HUDEP-2 (cell line): Measurements from ENCODE around the gene MYORG.

Experiments
- DNase-seq, 76 experiments: peaks; one replicate each; lab custom pipeline; 2025; ENCODE audit not compliant: unreplicated experiment in 76 of 76; lab: John Stamatoyannopoulos, UW

MYORG gene

GRCh38 chr9:34376596-34377403 is at the start of gene MYORG:
TSS of gene MYORG (minus strand) at chr9:34376898. CDS start at chr9:34372943, 3,955 bp downstream.
- peak in 75 of 76 experiments; percentile 8 to 96 (median 91) for DNase-seq

DNA sequence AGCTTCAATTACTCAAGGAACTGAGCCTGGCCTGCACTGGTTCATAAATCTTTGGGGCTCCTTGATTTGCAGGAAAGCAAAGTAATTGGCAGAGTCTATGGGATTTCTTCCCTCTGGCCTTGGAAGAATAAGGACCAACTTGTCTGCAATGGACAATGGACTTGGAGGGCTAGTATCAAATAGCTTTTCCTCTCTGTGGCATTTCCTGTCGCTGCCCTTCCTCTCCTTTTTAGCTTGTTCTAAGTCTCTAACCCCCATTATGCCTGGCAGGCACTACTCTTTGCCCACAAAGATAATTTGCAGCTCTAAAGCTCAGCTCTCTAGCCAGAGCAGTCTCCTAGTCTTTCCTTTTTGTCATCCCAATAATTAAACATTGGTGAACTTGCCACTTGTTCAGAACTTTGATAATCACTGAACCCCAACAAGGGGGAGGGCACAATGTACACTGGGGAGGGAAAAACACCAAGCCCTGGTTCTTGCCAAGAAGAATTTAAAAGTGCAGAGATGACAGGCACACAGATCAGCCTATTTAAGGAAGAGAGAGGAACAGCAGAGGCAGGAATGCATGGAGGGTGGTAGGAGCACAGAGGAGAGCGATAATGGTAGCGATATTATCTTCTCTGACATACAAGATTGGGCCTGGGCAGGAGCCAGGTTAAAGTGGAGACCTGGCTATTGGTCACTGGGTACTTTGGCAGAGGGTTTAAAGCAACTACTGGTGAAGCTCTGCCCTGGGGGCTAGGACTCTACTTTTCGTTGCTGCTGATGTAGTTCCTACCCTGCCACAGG is 43.2 kb upstream of the MYORG start:
- no peak for DNase-seq

DNA sequence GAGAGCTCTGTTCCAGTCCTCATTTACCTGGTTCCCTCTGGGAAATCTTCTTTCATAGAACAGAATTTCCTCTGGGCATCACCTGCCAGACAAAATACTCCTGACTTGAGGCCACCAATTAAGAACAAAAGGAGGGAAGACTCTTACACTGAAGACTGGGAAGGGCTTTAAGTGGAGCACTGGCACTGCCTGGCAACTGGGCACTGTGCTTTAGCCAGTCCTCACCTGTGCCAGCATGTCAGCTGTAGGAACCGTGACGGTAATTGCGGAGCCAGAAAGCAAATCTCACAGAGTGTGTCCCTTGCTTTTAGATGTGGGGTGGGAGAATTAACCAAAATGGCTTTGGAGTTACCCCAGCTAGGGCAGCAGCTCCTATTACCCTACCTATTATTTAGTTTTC is 41.0 kb upstream of the MYORG start:
- no peak for DNase-seq

DNA sequence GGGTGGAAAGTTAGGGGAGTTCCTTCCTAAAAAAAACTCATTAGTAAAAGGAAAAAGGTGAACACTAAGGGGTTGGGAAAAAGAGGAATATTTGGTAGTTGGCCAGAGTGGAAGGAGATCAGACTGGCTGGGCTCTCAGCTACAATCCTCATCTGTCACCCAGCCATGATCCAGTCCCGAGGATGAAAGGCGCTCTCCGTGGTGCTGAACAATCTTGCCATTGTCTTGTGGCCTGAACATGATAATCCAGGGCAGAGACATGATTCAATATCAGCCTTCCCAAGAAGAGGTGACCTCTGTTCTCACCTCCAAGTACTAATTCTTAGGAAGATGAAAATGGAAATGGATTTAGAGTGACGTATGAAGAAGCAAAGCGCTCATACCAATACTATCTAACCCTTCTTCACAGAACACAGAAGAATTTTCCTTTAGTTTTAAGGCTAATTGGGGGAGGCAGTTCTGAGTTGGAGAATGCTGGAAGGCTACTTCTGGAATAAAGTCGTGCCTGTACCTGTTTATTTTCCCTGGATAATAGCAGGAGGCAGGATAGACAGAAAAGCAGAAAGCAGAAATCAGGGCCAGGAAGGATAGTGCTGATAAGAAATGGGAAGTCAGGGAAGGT is 36.6 kb upstream of the MYORG start:
- DNase-seq: peak in 44 of 76 experiments; percentile 2 to 63 (median 22)

- DNase-seq: no peak
These were observed 35.6 kb upstream of the MYORG start for GRCh38 chr9:34412336-34412735.

DNA sequence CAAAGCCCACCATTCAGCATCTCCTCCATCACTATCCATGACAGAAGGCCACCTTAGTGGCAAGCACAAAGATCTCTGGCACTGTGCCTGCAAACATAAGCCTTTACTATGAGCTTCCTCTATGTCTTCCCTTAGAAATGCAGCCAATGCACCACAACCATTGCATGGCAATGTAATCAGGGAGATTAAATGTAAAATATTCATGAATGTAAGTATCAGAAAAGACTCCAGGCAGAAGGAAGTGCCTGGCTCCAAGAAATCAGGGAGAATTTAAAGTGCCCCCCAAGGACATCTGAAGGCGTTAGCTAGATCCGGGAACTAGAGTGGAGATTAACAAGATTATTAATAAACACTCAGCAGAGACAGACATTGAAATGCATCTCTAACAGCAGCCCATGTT is 32.5 kb upstream of the MYORG start:
- no peak for DNase-seq

DNA sequence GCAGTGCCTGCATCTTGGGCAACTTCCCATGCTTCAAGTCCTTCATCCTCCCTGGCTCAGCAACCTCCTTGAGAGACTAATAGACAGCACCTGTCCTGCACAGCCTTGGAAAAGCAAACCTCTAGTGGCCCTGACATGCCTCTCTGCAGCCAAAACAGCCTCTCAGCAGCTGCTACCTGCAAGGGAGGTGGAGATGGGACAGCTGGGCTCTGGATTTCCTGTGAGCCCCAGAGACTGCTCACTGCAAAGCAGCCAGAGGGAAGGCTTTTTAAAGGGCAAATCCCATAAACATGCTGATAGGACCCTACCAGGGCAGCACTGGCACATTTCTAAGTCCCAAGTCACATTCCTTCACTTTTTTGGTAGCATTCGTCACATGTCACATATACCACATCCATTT is 31.5 kb upstream of the MYORG start:
- DNase-seq: no peak

DNA sequence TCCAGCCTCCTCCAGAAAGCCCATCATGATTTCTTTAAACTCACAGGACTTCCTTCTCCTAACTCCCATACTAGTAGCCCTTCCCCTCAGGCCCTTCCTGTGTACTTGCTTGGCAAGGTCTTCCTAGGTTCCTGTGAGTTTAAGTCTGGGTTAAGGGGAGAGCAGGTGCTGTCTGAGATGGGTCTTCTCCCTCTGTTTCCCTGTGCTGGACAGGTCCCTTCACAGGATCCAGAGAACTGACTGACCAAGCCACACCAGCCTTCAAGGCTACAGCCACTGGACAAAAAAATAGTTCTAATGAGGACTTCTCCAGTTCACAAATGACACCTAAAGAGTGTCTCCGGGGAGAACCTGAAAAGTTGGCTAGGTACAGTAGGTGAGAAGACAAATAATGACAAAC is 29.5 kb upstream of the MYORG start:
- DNase-seq: no peak

DNA sequence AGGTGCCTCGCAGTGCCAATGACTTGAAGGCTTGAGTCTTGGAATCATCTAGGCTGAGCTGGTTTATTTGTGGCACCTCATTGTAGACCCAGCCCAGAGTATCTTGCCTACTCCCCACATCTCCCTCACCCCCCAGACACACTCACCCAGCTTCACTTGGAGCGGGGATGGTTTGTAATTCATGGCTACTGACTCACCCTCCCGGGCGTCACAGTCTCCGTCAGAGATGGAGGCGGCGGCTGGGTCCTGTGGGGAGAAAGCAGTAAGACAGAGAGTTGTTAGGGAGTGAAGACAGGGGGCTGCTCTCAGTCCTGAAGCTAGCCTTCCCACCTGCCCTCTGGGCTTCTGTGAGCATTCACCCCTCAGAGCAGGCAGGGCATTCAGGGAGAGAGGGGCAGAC is 29.0 kb upstream of the MYORG start:
- DNase-seq: no peak

DNA sequence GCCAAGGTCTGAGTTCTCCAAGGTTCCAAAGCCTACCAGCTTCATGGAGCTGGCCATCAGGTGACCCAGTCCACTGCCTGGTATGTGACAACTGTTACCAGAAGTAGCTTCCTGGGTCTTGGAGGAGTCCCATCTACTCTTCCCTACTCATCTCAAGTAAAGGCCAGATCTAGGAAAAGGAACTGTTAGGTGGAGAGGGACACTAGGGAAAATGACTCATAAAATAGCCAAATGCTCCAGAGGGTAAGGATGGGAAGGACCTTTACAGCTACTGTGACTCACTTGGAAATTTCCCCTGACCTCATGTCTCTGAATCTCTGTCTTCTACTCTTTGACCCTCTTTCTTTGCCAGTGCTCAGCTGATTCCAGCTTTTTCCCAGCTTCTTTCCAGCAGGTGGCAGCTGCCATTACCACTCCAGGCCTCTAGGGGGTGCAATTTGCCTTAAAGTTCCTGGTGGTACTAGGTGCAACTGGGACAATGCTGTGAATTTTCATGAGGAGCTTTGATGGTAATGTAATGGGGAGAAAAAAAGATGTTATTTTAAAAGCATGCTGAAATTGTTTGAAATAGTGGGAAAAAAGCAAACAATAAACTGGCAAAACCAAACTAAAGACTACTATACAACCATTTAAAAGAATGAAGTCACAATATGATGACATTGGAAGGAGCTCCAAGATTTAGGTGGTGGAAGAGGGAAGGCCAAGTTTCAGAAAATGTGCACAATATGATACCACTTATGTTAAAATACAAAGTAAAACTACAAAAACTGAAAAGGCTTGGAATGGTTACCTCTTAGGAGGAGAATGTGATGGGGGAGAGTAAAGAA is 27.1 kb upstream of the MYORG start:
- peak in 46 of 76 experiments; percentile 2 to 52 (median 23) for DNase-seq

- DNase-seq: no peak
These were observed 24.2 kb upstream of the MYORG start for GRCh38 chr9:34400686-34401602.

- no peak for DNase-seq
These were observed 23.6 kb upstream of the MYORG start for GRCh38 chr9:34400275-34400674.

- no peak for DNase-seq
These were observed 23.0 kb upstream of the MYORG start for GRCh38 chr9:34399729-34400128.

DNA sequence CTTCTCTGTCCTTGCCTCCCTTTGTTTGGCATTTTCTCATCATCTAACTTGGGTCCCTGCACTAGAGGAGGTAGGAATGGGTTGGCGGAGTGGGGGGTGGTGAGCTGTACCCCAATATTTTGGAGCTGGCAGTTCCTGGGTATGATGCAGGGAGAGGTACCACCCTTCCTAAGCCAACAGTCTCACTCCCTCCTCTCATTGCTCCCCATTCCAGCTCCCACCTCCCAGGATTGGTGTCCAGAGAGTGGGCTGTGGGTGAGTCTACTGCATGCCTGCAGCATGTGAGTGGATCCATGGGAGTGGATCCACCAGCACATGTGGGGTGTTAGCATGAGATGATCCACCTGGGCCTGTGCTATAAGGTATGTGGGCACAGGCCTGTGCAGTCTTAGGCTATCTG is 22.2 kb upstream of the MYORG start:
- no peak for DNase-seq

GRCh38 chr9:34396276-34397214 is 19.8 kb upstream of the MYORG start:
- DNase-seq: peak in 1 of 76 experiments; percentile 3

DNA sequence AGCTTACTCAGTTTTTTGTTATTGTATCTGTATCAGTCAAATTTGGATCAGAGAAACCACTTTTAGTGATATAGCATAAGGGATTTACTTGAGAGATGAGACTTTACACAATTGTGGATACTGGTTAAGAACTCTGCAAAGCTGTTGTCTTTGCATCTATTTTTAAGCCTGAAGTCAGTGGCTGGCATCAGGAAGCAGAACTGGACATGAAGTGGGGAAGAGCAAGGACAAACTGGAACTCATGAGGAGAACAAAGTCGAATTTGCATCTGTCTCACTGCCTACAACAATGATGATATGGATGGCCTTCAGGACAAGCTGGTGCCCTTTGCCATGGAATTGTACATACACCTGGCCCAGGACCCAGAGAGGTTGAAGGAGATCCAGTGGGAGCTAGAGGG is 15.8 kb upstream of the MYORG start:
- no peak for DNase-seq

DNA sequence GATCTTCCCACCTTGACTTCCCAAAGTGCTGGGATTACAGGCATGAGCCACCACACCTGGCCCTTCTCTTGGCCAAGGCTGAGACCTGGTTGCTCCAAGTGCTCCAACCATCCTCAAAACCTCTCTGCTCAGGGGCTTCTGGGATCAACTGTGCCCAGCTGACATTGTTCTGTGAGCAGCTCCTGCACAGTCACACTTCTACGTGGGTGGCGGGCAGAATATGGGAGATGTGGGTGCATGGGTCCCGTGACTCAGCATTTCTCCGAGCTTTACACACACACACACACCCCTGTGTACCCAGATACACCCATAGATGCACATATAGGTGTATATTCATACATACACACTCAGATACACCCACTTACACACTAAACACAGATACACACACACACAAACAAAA is 10.5 kb upstream of the MYORG start:
- DNase-seq: no peak

- DNase-seq: no peak
These were observed 10.0 kb upstream of the MYORG start for GRCh38 chr9:34386656-34387055.
